Heart right ventricle (tissue), 16 donors: Measurements from ENCODE around the gene GRM7. TPM values are rescaled to one million over a fixed set of nuclear protein-coding genes. Genes with fewer than 3 reads are reported as not detected.

Experiments
- ATAC-seq, 8 donors: fragments of 200-7000 bp; cut with Tn5 transposase; one replicate each; pipeline ENCODE4 v1.9.1; 2020; ENCODE audit warnings: mild to moderate bottlenecking in 8 of 8, moderate library complexity in 8 of 8, moderate number of reproducible peaks in 1 of 8
- DNase-seq, 2 donors: peaks; one replicate each; pipeline ENCODE4 v3.0.0-alpha.2; 2020
- H3K27ac ChIP-seq, 10 donors: fragments of 200-600 bp; sonication (generic) in 2 of 10; one replicate each; pipeline versions ENCODE4 v1.5.0 to v1.8.0; 2020 to 2022; ENCODE audit warnings: mild to moderate bottlenecking in 3 of 10
- H3K27me3 ChIP-seq, 7 donors: fragments of 200-600 bp; one replicate each; pipeline ENCODE4 v1.8.0; 2021 to 2022; ENCODE audit warnings: mild to moderate bottlenecking in 2 of 7
- H3K36me3 ChIP-seq, 9 donors: fragments of 200-600 bp; sonication (generic) in 1 of 9; one replicate each; pipeline versions ENCODE4 v1.5.0 to v1.8.0; 2020 to 2022; ENCODE audit warnings: mild to moderate bottlenecking in 2 of 9
- H3K4me1 ChIP-seq, 9 donors: fragments of 200-600 bp; sonication (generic) in 1 of 9; one replicate each; pipeline versions ENCODE4 v1.5.0 to v1.8.0; 2020 to 2022; ENCODE audit warnings: mild to moderate bottlenecking in 4 of 9
- H3K4me3 ChIP-seq, 10 donors: fragments of 200-600 bp; sonication (generic) in 2 of 10; one replicate each; pipeline versions ENCODE4 v1.5.0 to v1.8.0; 2020 to 2022; ENCODE audit warnings: mild to moderate bottlenecking in 7 of 10, moderate library complexity in 2 of 10
- H3K9me3 ChIP-seq, 11 donors: fragments of 200-600 bp in 10 of 11; sonication (generic) in 2 of 11; one replicate each; pipeline versions ENCODE4 v1.5.0 to v1.8.0; 2013 to 2022; ENCODE audit warnings: mild to moderate bottlenecking in 2 of 11, control low read depth in 1 of 11, moderate library complexity in 1 of 11
- CTCF ChIP-seq, 9 donors: fragments of 200-600 bp; sonication (generic) in 2 of 9; IDR thresholded peaks; one replicate each; pipeline versions ENCODE4 v1.5.0 to v1.8.0; 2021 to 2022; ENCODE audit warnings: antibody characterized with exemption in 9 of 9, mild to moderate bottlenecking in 5 of 9, moderate library complexity in 1 of 9
- WGBS, 2 donors: extraction: QIAGEN DNeasy Blood & Tissue Kit; methylation state at CpG; one replicate each; pipeline ENCODE4 v1.1.7; 2013; ENCODE audit warnings: inconsistent platforms in 1 of 2; 5-methylcytosine and 5-hydroxymethylcytosine counted together
- intact Hi-C, 10 donors: fragments of 100-400 bp; cut with DNase I; formaldehyde crosslinking; loops; one replicate each; pipeline versions ENCODE4 v1.11.1 to v1.14.2; 2022
- polyA plus RNA-seq, 2 donors: library from polyadenylated mRNA; stranded (reverse); fragments of 200-250 nt; gene quantifications; one replicate each; pipeline ENCODE4 v1.2.3, GENCODE V29; 2013
- total RNA-seq, 10 donors: library from RNA; stranded (reverse); fragmentation: NEBNext Ultra II Directional in 3 of 10; extraction: Animal tissue kit (Norgen Biotek cat#: 25700) in 3 of 10; gene quantifications; one replicate each; pipeline versions ENCODE4 v1.2.1 to v1.2.4, GENCODE V29; 2021 to 2023
- donor health status: Arrhythmogenic right ventricular cardiomyopathy.
- donor health status: ischemic (EF 13 %, LVEDD 7.1; RV severe dilation, severe dysfunction).
- donor health status: healthy with polysubstance abuse.
- donor health status: DM: no; HTN: yes; CAD: no.
- donor health status: DM: no; HTN: no; CAD: no.
- donor health status: ischemic (EF 25% LVEDD 6.9; RV normal size, moderate dysfunction).
- donor health status: ischemic (EF 25% LVEDD 5.7; RV mildly dilated, moderate dysfunction).
- donor health status: healthy.
- donor health status: DM: yes; HTN: yes; CAD: no.
- donor health status: Ischemic cardiomyopathy.
- donor health status: ischemic (EF 35%, LVEDD 5.7; RV mildly dilated, moderate dysfunction).
- donor health status: nonischemic (EF 11% LVEDD 7.7; RV severe dilation, severe dysfunction).
- donor health status: DM: yes; HTN: yes; CAD: no.
- donor health status: PGD.
- donor health status: ischemic (EF 29% LVEDD 5.4; RV normal size, mild dysfunction).
- donor health status: nonischemic (EF 23%, LVEDD 6.1; RV moderate dilation, normal function).

GRM7 gene
- total and polyA plus RNA-seq, 12 donors: not detected

GRCh38 chr3:7015683-7016440, 154.9 kb downstream of the GRM7 start:
- Histone ChIP-seq H3K4me1 (no peaks in the 10 kb centered on the region), H3K27ac (no peak overlapping the region), H3K27me3 (no peaks in the 10 kb centered on the region), H3K9me3 (peaks cover 0 to 13% (median 0%) of the 10 kb centered on the region in 11 donors), H3K4me3 (no peak overlapping the region), H3K36me3 (no peaks in the 10 kb centered on the region)
- intact Hi-C loops: loop anchor here in 1 of 10 donors (2.0 kb wide), 1 partner anchor 23 kb away; no protein-coding TSS in a partner anchor
- DNase-seq (no peak), ATAC-seq (no peak)
- WGBS, 2 donors: 70 to 78% methylated on average over 5 of the region's 5 CpGs
- no peak for TF ChIP-seq CTCF (IDR thresholded peaks at IDR 0.05)

- intact Hi-C loops: no loop called here
- WGBS, 2 donors: 44 to 47% methylated on average over 3 of the region's 3 CpGs
- DNase-seq: no peak
- Histone ChIP-seq H3K4me1 (no peaks in the 10 kb centered on the region), H3K27me3 (no peaks in the 10 kb centered on the region), H3K36me3 (no peaks in the 10 kb centered on the region), H3K9me3 (no peaks in the 10 kb centered on the region), H3K4me3 (no peak overlapping the region), H3K27ac (no peak overlapping the region)
- no peak for TF ChIP-seq CTCF (IDR thresholded peaks at IDR 0.05)
- ATAC-seq: no peak
Observed at GRCh38 chr3:7025581-7026300, 164.8 kb downstream of the GRM7 start.

GRCh38 chr3:7029562-7029961, 168.6 kb downstream of the GRM7 start:
- Histone ChIP-seq H3K27me3 (no peaks in the 10 kb centered on the region), H3K4me3 (no peak overlapping the region), H3K4me1 (no peaks in the 10 kb centered on the region), H3K36me3 (no peaks in the 10 kb centered on the region), H3K9me3 (peaks cover 0 to under 1% (median 0%) of the 10 kb centered on the region in 11 donors), H3K27ac (no peak overlapping the region)
- ATAC-seq: no peak
- WGBS, 2 donors: 82 to 86% methylated on average over 3 of the region's 3 CpGs
- no peak for DNase-seq
- intact Hi-C loops: no loop called here
- TF ChIP-seq CTCF (IDR thresholded peaks at IDR 0.05): no peak

GRCh38 chr3:7038394-7038793, 177.5 kb downstream of the GRM7 start:
- intact Hi-C loops: loop anchor here in 1 of 10 donors (2.0 kb wide), 1 partner anchor 24 kb away; no protein-coding TSS in a partner anchor
- peaks cover 0 to 3% (median 0%) of the 10 kb centered on the region in 11 donors for H3K9me3 ChIP-seq
- TF ChIP-seq CTCF (IDR thresholded peaks at IDR 0.05): no peak
- ATAC-seq (no peak), DNase-seq (no peak)
- no peaks in the 10 kb centered on the region for H3K36me3 ChIP-seq
- no peak overlapping the region for H3K27ac ChIP-seq
- WGBS, 2 donors: 68 to 77% methylated on average over 4 of the region's 4 CpGs
- no peaks in the 10 kb centered on the region for H3K4me1 ChIP-seq
- no peak overlapping the region for H3K4me3 ChIP-seq
- no peaks in the 10 kb centered on the region for H3K27me3 ChIP-seq
